Spinal cord (tissue), 10 donors: Measurements from ENCODE around the gene ZNF101. TPM values are rescaled to one million over a fixed set of nuclear protein-coding genes. Genes with fewer than 3 reads are reported as not detected.
"Not testable (repeated sequence)": the region's sequence is repeated elsewhere in the genome, so short reads cannot be mapped to it uniquely, and the experiment has no call there.

Source experiments
- DNase-seq, 6 donors: peaks; one replicate each; pipeline versions ENCODE4 v3.0.0 to v3.0.0-alpha.2; 2013 to 2015; ENCODE audit warnings: low spot score in 6 of 6, low read depth in 4 of 6
- H3K27ac ChIP-seq: one replicate; pipeline ENCODE4 v1.5.1; 2013; ENCODE audit warnings: low read depth, low read length, control low read depth
- H3K27me3 ChIP-seq: one replicate; pipeline ENCODE4 v1.6.1; 2013; ENCODE audit warnings: low read length; ENCODE audit not compliant: control insufficient read depth, insufficient read depth
- H3K36me3 ChIP-seq: one replicate; pipeline ENCODE4 v1.6.1; 2013; ENCODE audit warnings: low read length; ENCODE audit not compliant: control insufficient read depth, insufficient read depth
- H3K4me1 ChIP-seq: one replicate; pipeline ENCODE4 v1.6.1; 2013; ENCODE audit warnings: low read length; ENCODE audit not compliant: control insufficient read depth, insufficient read depth
- H3K4me3 ChIP-seq: one replicate; pipeline ENCODE4 v1.5.1; 2013; ENCODE audit warnings: low read depth, low read length, control low read depth
- H3K9me3 ChIP-seq: one replicate; pipeline ENCODE4 v1.6.1; 2013; ENCODE audit warnings: low read length; ENCODE audit not compliant: control insufficient read depth, insufficient read depth
- WGBS: methylation state at CpG from one replicate; pipeline ENCODE4 v1.1.5; 2013; ENCODE audit warnings: missing lambda C conversion rate; ENCODE audit not compliant: insufficient coverage; 5-methylcytosine and 5-hydroxymethylcytosine counted together
- polyA plus RNA-seq, 2 donors: library from polyadenylated mRNA; unstranded; fragments of 120-200 nt; gene quantifications; one replicate each; pipeline ENCODE4 v1.2.1, GENCODE V29; 2013; ENCODE audit not compliant: insufficient read length in 2 of 2
- total RNA-seq, 2 donors: library from RNA; depleted of rRNA in 1 of 2; stranded (reverse); fragments of 120-200 nt in 1 of 2; fragments of >200 nt in 1 of 2; gene quantifications; one replicate each; pipeline versions ENCODE4 v1.2.3 to v1.2.4, GENCODE V29; 2013 to 2014
- donor health status: healthy.

The ZNF101 gene
- total and polyA plus RNA-seq, 4 donors, result 9.7 to 19.1 (median 11.6) TPM

- no peak overlapping the region for H3K27ac ChIP-seq
- no peak for DNase-seq
- H3K36me3 ChIP-seq, result no peaks in the 10 kb centered on the region
- WGBS, result 100% methylated on average over 1 of the region's 6 CpGs
- H3K4me3 ChIP-seq, result no peak overlapping the region
- peaks cover 7% of the 10 kb centered on the region for H3K4me1 ChIP-seq
- no peaks in the 10 kb centered on the region for H3K27me3 ChIP-seq
- peaks cover 2% of the 10 kb centered on the region for H3K9me3 ChIP-seq
Measured at GRCh38 chr19:19674315-19674714, 5.7 kb downstream of the ZNF101 start.

GRCh38 chr19:19677579-19677978 is 8.9 kb downstream of the ZNF101 start:
- H3K36me3 ChIP-seq, result peaks cover 7% of the 10 kb centered on the region
- no peaks in the 10 kb centered on the region for H3K4me1 ChIP-seq
- no peak overlapping the region for H3K27ac ChIP-seq
- no peaks in the 10 kb centered on the region for H3K27me3 ChIP-seq
- WGBS, result 100% methylated on average over 1 of the region's 7 CpGs
- DNase-seq, result no peak
- H3K9me3 ChIP-seq, result peaks cover 2% of the 10 kb centered on the region
- no peak overlapping the region for H3K4me3 ChIP-seq

GRCh38 chr19:19679176-19680073 is 10.8 kb downstream of the ZNF101 start:
- peaks cover 7% of the 10 kb centered on the region for H3K36me3 ChIP-seq
- no peaks in the 10 kb centered on the region for H3K9me3 ChIP-seq

GRCh38 chr19:19686119-19686518 is 17.5 kb downstream of the ZNF101 start:
- WGBS, result 96% methylated on average over 12 of the region's 15 CpGs
- not testable (repeated sequence) for H3K4me3 ChIP-seq, H3K27me3 ChIP-seq, H3K36me3 ChIP-seq, H3K9me3 ChIP-seq, H3K4me1 ChIP-seq, DNase-seq, H3K27ac ChIP-seq

More at GRCh38 chr19:19679176-19680073, 10.8 kb downstream of the ZNF101 start:
- no peaks in the 10 kb centered on the region for H3K27me3 ChIP-seq
- no peak overlapping the region for H3K27ac ChIP-seq
- no peaks in the 10 kb centered on the region for H3K4me1 ChIP-seq
- H3K4me3 ChIP-seq, result no peak overlapping the region
- DNase-seq, result no peak
- 93% methylated on average over 5 of the region's 20 CpGs for WGBS

- Histone ChIP-seq H3K36me3 (peaks cover 2% of the 10 kb centered on the region), H3K9me3 (peaks cover 2% of the 10 kb centered on the region), H3K4me1 (no peaks in the 10 kb centered on the region), H3K4me3 (no peak overlapping the region), H3K27ac (no peak overlapping the region), H3K27me3 (no peaks in the 10 kb centered on the region)
- 100% methylated on average over 3 of the region's 6 CpGs for WGBS
- DNase-seq, result no peak
Measured at GRCh38 chr19:19686580-19686979, 17.9 kb downstream of the ZNF101 start.

GRCh38 chr19:19687090-19687489 is 18.5 kb downstream of the ZNF101 start:
- no CpG with 5 or more reads among the region's 3 CpGs for whole genome bisulfite sequencing
- Histone ChIP-seq H3K4me1 (no peaks in the 10 kb centered on the region), H3K36me3 (peaks cover 2% of the 10 kb centered on the region), H3K4me3 (no peak overlapping the region), H3K9me3 (peaks cover 2% of the 10 kb centered on the region), H3K27ac (no peak overlapping the region), H3K27me3 (no peaks in the 10 kb centered on the region)
- peak in 1 of 6 donors; percentile 22 for DNase-seq

GRCh38 chr19:19689023-19689422 is 20.4 kb downstream of the ZNF101 start:
- not testable (repeated sequence) for DNase-seq, H3K4me1 ChIP-seq, H3K27ac ChIP-seq, H3K4me3 ChIP-seq, H3K9me3 ChIP-seq, H3K36me3 ChIP-seq, H3K27me3 ChIP-seq
- WGBS, result 100% methylated on average over 1 of the region's 10 CpGs

- H3K27ac ChIP-seq, result no peak overlapping the region
- H3K27me3 ChIP-seq, result no peaks in the 10 kb centered on the region
- DNase-seq, result no peak
- no peaks in the 10 kb centered on the region for H3K9me3 ChIP-seq
- H3K4me3 ChIP-seq, result no peak overlapping the region
- no peaks in the 10 kb centered on the region for H3K36me3 ChIP-seq
- 85% methylated on average over 5 of the region's 10 CpGs for WGBS
- H3K4me1 ChIP-seq, result no peaks in the 10 kb centered on the region
Measured at GRCh38 chr19:19691683-19692082, 23.0 kb downstream of the ZNF101 start.

GRCh38 chr19:19696386-19696785 is 27.7 kb downstream of the ZNF101 start:
- no peaks in the 10 kb centered on the region for H3K4me1 ChIP-seq
- H3K27me3 ChIP-seq, result no peaks in the 10 kb centered on the region
- H3K9me3 ChIP-seq, result peaks cover 2% of the 10 kb centered on the region
- H3K4me3 ChIP-seq, result no peak overlapping the region
- 75% methylated on average over 1 of the region's 2 CpGs for WGBS
- DNase-seq, result no peak
- peaks cover 6% of the 10 kb centered on the region for H3K36me3 ChIP-seq
- H3K27ac ChIP-seq, result no peak overlapping the region

- peaks cover 12% of the 10 kb centered on the region for H3K36me3 ChIP-seq
- H3K9me3 ChIP-seq, result peaks cover 2% of the 10 kb centered on the region
- H3K4me1 ChIP-seq, result no peaks in the 10 kb centered on the region
- WGBS, result 100% methylated on average over 2 of the region's 5 CpGs
- no peaks in the 10 kb centered on the region for H3K27me3 ChIP-seq
- no peak for DNase-seq
- no peak overlapping the region for H3K4me3 ChIP-seq
- H3K27ac ChIP-seq, result no peak overlapping the region
Measured at GRCh38 chr19:19697589-19697988, 28.9 kb downstream of the ZNF101 start.
